Panc1 (cell line): Measurements from ENCODE around the gene NLRP12.

ENCODE experiments used
- POLR2AphosphoS5 ChIP-seq: IDR thresholded peaks from 2 replicates; pipeline ENCODE4 v1.6.1; 2012; ENCODE audit warnings: mild to moderate bottlenecking, low read depth, low read length, moderate library complexity
- TF ChIP-seq, protein P1 (sequence below): fragments of 450-650 bp; IDR thresholded peaks from 2 replicates; pipeline ENCODE4 v1.5.1; 2017; ENCODE audit warnings: mild to moderate bottlenecking

DNA sequence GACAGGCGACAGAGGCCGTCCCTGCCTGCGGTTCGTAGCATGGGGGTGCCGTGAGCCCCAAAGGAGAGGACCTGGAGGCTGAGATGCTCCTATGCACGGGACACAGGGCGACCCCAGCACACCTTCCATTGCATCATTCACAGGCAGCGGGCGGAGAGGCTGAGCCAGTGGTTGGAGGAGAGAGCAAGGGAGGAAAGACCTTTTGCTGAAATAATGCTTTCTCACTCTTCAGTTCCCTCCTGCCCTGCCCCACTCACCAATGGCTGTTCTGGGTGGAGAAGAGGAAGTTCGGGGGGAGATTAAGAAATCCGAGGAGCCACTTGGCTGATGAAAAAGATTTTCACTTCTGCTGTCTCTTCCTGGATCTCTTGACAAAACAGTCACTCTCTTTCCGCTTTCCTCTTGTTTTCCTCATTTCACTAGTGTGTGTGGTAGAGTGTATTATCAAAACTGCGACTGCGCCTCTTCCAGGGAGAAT is at the start of gene NLRP12:
- TF ChIP-seq, protein P1, sequence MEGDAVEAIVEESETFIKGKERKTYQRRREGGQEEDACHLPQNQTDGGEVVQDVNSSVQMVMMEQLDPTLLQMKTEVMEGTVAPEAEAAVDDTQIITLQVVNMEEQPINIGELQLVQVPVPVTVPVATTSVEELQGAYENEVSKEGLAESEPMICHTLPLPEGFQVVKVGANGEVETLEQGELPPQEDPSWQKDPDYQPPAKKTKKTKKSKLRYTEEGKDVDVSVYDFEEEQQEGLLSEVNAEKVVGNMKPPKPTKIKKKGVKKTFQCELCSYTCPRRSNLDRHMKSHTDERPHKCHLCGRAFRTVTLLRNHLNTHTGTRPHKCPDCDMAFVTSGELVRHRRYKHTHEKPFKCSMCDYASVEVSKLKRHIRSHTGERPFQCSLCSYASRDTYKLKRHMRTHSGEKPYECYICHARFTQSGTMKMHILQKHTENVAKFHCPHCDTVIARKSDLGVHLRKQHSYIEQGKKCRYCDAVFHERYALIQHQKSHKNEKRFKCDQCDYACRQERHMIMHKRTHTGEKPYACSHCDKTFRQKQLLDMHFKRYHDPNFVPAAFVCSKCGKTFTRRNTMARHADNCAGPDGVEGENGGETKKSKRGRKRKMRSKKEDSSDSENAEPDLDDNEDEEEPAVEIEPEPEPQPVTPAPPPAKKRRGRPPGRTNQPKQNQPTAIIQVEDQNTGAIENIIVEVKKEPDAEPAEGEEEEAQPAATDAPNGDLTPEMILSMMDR = no peak
- no peak for TF ChIP-seq POLR2AphosphoS5
